NOMO-1 treated with dmso at 0.1 percent for 144 hours (cell line): ENCODE data around the gene FANCF.
"Not testable (repeated sequence)": the region's sequence is repeated elsewhere in the genome, so short reads cannot be mapped to it uniquely, and the experiment has no call there.

ENCODE experiments used
- DNase-seq: peaks from one replicate; lab custom pipeline; 2025; ENCODE audit not compliant: unreplicated experiment; lab: John Stamatoyannopoulos, UW

Gene FANCF, protein sequence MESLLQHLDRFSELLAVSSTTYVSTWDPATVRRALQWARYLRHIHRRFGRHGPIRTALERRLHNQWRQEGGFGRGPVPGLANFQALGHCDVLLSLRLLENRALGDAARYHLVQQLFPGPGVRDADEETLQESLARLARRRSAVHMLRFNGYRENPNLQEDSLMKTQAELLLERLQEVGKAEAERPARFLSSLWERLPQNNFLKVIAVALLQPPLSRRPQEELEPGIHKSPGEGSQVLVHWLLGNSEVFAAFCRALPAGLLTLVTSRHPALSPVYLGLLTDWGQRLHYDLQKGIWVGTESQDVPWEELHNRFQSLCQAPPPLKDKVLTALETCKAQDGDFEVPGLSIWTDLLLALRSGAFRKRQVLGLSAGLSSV

DNA sequence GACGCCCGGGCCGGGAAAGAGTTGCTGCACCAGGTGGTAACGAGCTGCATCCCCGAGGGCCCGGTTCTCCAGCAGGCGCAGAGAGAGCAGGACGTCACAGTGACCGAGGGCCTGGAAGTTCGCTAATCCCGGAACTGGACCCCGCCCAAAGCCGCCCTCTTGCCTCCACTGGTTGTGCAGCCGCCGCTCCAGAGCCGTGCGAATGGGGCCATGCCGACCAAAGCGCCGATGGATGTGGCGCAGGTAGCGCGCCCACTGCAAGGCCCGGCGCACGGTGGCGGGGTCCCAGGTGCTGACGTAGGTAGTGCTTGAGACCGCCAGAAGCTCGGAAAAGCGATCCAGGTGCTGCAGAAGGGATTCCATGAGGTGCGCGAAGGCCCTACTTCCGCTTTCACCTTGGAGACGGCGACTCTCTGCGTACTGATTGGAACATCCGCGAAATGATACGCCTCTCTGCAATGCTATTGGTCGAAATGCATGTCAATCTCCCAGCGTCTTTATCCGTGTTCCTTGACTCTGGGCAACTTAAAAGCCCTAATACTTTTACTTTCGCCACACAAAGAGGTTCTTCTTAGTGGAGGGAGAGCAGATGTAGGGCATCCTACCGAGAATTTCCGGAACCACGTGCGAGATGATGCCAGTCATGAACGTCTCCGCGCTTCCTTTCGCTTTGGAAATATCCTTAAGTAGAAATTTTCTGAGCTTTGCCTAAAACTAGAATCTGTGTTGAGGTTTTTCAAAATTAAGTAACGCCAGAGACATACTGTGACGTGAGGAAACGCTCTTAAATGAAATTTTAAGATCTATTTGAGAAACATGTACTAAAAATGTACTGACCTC, at the start of gene FANCF:
Gene FANCF, minus strand, starts transcription at position 376 of the 840 bp plus-strand sequence. Its CDS starts 13 bp downstream, at position 363.
- DNase-seq: peak; percentile 94

DNA sequence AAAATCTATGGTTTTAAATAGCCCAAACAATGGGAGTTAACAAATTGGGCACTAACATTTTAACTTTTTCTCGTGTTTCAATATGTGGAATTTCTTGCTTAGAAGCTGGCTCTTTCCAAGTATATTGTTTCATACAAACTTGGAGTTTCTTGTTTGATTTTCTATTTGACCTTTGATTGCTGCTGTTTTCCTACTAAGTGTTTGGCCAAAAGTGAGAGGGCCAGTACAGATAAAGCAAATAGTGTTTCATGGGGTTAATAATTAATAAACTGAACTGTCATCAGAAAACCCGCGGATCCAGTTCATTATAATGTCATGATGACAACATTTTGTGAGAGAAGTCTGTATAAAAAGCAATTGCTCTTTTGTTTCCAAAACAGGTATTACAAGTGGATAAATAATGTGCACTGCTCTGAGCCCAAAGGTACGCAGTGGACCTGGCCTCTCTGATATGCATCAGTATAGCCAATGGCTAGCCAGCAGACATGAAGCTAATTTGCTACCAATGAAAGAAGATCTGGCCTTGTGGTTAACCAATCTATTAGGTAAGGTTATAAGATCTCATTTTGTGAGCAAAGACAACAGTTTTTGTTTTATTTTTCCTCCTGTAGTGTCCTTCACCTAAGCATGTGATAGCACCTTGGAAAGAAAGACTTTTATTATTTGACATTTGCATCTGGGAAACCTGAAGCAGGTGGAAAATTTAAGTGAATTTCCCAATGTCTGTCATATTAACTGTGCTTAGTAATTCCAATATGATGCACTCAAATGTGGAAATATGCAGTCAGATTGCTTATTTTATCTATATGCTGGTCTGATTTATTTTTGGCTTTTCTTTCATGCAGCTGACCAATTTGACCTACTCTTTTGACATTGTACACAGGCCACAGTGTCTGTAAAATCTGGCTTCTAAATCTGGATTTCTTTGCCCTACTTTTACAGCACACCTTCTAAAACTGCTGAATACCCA, 49.1 kb upstream of the FANCF start:
- no peak for DNase-seq

DNA sequence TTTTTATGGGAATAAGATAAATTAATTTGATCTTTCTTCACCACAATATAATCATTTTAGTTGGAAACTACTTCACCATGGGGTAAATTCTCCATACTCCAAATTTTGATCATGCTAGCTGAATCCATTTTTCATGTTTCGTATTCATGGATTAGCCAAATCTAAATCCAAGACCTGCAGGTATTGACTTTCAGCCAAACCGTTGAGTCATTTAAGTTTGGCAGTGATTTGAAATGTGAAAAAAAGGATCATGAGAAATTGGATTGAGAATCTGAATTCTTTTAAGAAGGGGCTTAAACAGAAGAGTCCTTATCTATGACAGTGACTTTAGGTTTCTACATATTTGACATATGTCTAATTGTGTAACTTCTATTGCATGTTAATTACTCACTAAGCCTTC, 46.1 kb upstream of the FANCF start:
- no peak for DNase-seq

DNA sequence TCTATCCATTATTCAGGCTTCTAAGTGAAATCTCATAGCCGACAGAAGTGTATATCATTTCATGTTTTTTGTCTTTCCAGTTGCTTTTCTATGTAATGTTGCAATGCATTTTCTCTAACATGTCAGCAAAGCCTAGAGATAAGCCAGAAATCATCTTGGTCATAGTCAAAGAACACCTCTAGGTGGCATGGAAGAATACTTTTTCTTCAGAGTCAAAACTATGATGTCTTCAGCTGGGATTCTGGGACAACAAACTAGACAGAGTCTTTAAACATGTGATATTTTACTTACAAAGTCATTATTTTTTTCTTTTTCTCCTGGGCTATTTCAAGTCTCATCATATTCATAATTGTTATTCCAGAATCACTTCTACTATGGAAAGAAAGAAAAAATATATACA, 45.2 kb upstream of the FANCF start:
- no peak for DNase-seq

DNA sequence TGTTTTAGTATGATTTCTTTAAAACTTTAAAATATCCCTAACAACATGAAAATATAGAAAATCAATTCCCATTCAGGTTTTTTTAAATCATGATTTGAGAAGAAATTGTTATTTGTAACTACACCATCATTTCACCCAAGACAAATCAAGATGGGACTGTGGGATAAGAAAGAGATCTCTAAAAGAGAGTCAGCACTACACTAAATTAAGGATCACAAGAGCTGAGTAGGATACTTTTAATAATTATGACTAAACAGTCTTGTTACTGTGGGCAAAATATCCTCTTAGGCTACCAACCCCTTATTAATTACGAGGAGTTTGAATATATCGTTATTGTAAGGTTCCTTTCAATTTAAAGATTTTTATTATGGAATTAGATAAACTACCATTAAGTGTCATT, 43.7 kb upstream of the FANCF start:
- DNase-seq: no peak

DNA sequence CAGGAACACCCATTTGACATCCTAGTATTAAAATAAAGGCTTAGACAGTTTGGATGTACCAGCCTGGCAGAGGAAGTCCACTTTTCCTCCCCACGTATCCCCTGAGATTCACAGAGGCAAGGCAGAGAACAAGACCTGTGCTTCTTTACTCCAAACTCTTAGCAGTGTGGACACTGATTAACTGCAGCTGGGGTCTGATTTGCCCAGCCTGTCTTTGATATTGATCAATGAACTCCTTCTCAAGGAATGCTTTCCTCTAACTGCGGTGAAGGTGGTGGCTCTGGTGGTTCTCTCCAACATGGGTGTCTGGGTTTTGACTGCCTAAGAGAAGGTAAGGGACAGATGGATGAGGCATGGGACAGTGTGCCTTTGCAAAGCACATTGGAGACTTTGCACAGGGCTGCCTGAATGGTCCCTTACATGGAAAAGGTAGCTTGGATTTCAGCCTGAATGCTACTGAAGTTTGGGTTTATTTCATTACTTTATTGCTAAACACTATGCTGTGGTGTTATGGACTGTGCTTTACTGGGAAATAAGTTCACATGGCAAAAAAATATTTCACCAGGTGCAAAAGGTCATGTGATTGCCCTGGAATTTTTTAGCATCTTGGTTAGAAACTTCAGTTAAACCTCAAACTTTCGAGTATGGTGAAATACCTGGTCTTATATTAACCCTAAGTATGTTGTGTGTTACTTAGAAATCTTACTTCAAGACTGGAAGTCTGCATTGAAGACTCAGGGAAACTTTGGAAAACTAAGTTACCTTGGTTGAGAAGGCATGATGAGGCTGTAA, 42.6 kb upstream of the FANCF start:
- no peak for DNase-seq

DNA sequence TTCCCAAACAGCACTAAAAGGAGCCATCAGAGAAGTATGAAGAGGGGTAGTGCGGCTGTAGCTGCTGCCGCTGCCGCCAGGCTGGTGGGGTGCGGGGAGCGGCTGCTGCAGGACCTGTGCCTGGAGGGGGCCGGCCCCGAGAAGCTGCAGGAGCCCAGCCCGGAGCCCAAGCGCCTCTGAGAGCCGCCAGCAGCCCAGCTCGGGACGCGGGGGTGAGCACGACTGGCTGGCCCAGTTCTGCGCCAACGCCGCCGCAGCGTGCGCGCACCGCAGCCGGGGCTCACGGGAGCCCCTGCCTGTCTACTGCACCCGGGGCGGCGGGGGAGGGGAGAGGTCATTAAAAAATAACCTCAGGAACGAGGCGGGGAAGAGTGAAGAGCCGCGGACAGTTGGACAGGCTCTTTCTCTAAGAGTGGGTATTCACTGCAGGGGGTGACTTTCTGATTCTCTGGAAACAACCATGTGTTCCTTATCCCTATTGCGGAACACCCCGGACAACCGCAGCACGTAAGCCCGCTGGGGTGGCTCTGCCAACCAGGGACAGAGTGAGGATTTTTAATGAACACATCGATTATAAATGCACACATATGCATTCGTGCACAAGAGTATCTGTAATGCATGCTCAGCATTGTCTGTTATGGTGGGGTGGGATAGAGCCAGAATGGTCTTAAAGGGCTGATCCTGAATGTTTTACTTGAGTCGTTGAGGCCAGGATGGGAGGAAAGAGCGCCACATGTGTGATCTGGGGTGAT, 41.2 kb upstream of the FANCF start:
- no peak for DNase-seq

DNA sequence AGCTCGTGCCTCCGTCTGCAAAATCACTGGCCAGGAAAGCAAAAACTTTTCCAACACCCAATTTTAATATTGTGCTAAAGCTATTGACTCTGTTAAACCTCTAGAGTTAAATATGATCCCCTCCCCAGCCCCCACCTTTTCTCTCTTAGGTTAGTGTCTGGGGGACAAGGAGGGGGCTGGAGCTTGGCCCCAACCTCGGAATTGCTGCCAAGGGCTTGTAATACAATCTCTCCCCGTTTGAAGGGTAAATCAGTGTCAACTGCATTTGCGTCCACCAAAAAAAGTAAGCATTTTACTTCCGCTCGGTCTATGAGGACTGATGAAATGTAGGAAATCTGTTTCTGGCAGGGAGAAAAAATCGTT, 40.7 kb upstream of the FANCF start, which contains the start of gene GAS2:
Gene GAS2, plus strand, starts transcription at position 287 of the 363 bp plus-strand sequence. CDS start 8,259 bp downstream, outside the sequence.
- DNase-seq: no peak

DNA sequence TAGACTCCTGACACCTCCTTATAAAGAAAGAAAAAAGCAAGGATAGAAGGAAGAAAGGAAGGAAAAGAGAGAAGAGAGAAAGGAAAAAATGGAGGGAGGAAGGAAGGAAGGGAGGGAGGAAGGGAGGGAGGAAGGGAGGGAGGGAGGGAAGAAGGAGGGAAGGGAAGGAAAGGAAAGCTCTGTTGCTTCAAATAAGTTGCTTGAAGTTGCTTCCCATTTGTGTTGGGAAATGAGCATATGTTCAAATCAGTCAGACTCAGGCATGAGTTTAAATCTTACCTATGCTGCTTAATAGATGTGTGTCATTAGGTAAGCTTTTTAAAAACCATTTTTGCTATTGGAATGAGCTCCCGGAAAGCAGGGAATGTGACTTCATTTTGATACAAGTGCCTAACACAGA, 34.2 kb upstream of the FANCF start:
- DNase-seq: no peak

DNA sequence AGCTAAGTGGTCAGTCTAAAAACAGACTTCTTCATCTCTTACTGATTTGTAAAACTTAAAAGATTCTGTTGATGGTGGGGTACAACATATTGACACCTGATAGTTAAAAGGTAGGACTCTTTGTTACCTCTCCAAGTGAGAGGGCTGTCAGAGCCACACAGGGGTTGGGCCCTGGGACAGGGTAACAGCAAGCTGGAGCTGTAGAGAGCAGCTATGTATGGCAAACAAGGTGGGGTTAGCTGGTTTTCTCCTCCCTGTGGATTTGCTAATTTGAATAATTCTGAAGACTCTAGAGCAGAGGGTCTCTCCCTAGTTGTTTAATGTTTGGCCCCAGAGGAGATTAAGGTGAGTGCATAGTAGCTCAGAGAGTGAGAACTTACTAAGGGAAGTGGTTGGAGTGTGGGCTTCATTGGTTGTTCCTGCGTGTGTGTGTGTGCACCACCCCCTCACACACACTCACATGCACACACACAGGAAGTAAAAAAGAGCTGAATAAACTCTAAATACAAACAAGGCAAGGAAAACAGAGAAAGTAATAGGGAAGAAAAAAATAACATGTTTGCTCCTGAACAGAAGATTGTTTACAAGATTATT, 31.6 kb upstream of the FANCF start:
- DNase-seq: no peak

DNA sequence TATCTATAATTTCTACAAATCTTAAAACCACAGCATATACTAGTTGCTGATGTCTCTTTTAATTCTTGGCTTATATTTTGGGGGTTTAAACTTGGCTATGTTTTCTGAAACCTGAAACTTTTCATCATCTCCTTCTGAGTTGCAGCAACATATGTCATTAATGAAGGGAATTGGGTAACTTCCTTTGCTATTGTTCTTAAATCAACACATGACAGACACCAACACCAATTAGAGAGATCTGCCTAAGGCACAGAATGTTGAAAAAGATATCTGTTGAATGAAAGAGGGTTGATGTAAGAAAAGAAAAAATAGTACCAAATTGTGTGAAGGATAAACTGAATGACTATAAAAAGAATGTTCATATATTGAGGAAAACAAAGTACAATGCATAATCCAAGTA, 30.5 kb upstream of the FANCF start:
- DNase-seq: peak; percentile 8

DNA sequence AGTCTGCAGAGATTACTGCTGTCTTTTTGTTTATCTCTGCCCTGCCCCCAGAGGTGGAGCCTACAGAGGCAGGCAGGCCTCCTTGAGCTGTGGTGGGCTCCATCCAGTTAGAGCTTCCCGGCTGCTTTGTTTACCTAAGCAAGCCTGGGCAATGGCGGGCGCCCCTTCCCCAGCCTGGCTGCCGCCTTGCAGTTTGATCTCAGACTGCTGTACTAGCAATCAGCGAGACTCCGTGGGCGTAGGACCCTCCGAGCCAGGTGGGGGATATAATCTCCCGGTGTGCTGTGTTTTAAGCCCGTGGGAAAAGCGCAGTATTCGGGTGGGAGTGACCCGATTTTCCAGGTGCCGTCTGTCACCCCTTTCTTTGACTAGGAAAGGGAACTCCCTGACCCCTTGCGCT, 26.7 kb upstream of the FANCF start:
- DNase-seq: not testable (repeated sequence)

DNA sequence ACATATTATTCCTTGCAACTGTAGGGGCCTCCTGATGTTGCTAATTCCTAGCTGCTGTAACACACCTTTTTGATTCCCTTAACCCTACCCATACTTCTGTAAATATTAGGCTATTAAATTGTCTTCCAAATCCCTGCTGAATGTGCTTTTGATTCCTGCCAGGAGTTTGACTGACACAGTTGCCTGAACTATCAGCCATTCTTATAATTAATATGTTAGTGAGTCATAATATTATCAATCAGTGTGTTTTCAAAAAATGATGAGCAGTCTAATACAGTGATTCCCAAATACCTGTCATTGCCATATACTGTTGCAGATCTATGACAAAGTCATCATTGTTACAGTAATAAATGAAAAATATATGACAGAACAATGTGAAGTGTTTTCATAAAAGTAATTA, 15.9 kb upstream of the FANCF start:
- no peak for DNase-seq

DNA sequence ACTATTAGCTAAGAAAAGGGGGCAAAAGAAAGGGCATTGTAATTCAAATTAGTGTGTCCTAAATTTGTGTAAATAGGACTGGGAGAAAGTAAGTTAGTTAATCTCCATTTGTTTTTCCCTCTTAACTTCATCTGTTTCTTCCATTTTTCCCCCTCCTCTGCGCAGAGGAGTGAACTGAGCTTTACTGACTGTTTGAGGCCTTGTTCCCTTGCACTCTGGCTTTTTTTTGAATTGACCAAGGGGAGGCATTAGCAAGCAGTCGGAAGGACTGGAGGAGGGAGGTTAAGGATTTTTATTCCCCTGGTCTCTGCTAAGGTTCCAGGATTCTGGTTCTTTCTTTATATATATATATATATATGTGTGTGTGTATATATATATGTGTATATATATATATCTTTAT, 15.2 kb upstream of the FANCF start:
- DNase-seq: no peak

DNA sequence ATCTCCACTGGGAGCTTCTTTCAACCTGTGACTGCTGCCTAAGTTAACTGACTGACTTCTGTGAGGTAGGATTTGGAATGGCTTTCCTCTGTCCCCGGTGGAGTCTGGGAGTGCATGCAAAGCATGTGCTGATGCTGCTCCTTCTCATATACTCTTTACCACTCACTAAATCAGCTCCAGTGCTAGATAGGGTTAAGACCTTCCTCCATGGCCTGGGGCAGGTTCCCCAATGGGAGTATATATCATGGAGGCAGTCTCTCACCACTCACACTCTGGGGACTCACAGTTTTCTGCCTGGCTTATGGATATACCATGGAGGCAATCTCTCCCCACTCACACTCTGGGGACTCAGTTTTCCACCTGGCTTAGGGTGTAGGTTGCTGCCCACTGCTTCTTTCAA, 10.1 kb upstream of the FANCF start:
- no peak for DNase-seq

DNA sequence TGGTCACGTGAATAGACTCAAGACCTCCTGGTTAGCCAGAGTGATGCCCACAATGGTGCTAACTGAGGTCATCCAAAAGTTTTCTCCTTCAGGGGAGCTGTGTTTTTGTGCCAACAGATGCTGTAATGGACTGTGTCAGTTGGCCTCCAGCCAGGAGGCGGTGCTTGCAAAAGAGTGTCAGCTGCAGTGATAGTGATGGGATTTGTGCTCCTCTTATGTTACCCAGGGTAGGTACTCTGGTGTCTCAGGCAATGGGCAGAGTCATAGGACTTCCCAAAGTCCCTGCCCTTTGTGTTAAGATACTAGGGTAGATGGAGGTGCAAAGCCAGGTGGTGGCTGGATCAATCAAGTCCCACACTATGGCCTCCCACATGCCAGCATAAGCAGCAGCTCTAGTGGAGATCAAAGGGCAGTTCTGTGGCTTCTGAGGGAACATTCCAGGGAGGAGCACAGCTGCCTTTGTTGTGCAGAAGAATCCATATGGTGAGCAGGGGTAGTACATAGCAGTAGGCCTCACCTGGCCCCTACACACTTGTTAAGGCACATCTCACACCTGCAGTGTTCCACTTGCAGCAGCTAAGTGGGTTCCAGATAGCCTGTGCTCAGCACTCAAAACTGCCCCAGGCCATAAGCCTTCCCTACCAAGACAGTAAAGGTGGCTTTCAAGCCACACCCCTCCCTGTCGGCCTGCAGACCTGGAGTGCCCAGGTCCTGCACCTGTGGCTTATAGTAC, 9.4 kb upstream of the FANCF start:
- no peak for DNase-seq

DNA sequence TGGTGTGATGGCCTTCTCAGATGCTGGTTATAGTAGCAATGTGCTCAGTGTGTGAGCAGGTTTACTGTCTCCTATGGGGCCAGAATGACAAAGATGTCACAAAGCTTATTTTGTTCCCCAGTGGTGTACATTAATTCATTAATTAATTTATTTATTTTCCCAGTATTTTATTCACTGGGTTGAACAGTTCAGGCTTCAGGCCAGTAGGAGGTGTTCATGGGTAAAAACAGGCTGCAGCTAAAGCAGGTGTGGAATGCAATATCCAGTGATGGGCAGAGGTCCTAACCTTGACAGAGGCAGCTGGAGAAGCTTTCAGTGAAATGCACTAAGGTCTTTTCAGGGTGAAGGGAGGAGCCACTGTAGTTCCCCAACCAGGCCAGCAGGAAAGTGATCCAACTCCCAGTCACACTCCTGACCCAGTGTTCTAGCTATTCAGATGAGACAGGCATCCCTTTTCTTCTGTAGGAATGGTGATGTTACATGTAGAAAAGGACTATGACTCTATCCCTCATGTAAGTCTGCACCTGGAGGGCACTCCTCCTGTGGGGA, 7.8 kb upstream of the FANCF start:
- DNase-seq: no peak

DNA sequence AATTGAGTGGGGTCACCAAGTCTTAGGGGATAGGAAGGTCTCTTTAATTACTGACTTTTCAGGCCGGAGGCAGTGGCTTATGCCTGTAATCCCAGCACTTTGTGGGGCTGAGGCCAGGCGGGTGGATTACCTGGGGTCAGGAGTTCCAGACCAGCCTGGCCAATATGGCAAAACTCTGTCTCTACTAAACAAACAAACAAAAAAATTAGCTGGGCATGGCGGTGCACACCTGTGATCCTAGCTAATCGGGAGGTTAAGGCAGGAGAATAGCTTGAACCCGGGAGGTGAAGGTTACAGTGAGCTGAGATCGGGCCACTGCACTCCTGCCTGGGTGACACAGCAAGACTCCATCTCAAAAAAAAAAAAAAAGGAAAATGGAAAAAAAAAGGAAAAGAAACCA, 1.8 kb upstream of the FANCF start:
- DNase-seq: no peak
